Liver (tissue), 9 donors: ENCODE measurements around the gene RABAC1. TPM values are rescaled to one million over a fixed set of nuclear protein-coding genes. Genes with fewer than 3 reads are reported as not detected.

Source experiments
- DNase-seq: peaks from one replicate; pipeline ENCODE4 v3.0.0-alpha.2; 2017; ENCODE audit warnings: low spot score
- H3K27ac ChIP-seq, 2 donors: one replicate each; pipeline ENCODE4 v1.7.0; 2013; ENCODE audit warnings: inconsistent platforms in 2 of 2, low read length in 2 of 2, control low read depth in 1 of 2, low read depth in 1 of 2, mild to moderate bottlenecking in 1 of 2
- H3K27me3 ChIP-seq, 4 donors: one replicate each; pipeline versions ENCODE4 v1.6.1 to v1.7.0; 2013; ENCODE audit warnings: low read length in 3 of 4, inconsistent platforms in 1 of 4, mild to moderate bottlenecking in 1 of 4, moderate library complexity in 1 of 4; ENCODE audit not compliant: control insufficient read depth in 4 of 4, insufficient read depth in 4 of 4
- H3K36me3 ChIP-seq, 4 donors: one replicate each; pipeline versions ENCODE4 v1.6.1 to v1.7.0; 2013; ENCODE audit warnings: low read length in 3 of 4, mild to moderate bottlenecking in 3 of 4, low read depth in 1 of 4, moderate library complexity in 1 of 4; ENCODE audit not compliant: control insufficient read depth in 4 of 4, insufficient read depth in 3 of 4
- H3K4me1 ChIP-seq, 4 donors: one replicate each; pipeline versions ENCODE4 v1.6.1 to v1.7.0; 2013; ENCODE audit warnings: low read length in 3 of 4, mild to moderate bottlenecking in 3 of 4, moderate library complexity in 1 of 4; ENCODE audit not compliant: control insufficient read depth in 4 of 4, insufficient read depth in 4 of 4
- H3K4me3 ChIP-seq, 3 donors: one replicate each; pipeline versions ENCODE4 v1.6.1 to v1.7.0; 2013; ENCODE audit warnings: low read length in 3 of 3, control low read depth in 1 of 3, low read depth in 1 of 3, mild to moderate bottlenecking in 1 of 3
- H3K9ac ChIP-seq, 2 donors: one replicate each; pipeline ENCODE4 v1.7.0; 2013; ENCODE audit warnings: low read length in 2 of 2, mild to moderate bottlenecking in 2 of 2, moderate library complexity in 2 of 2, control low read depth in 1 of 2, low read depth in 1 of 2
- H3K9me3 ChIP-seq, 4 donors: one replicate each; pipeline versions ENCODE4 v1.6.1 to v1.7.0; 2013; ENCODE audit warnings: low read length in 3 of 4; ENCODE audit not compliant: control insufficient read depth in 4 of 4
- FOXA2 ChIP-seq: IDR thresholded peaks from 2 replicates; pipeline ENCODE4 v1.6.1; 2016; ENCODE audit warnings: antibody characterized with exemption
- GABPA ChIP-seq, 2 donors: IDR thresholded peaks in 1 of 2; conservative IDR thresholded peaks in 1 of 2; 2 replicates each; pipeline ENCODE4 v1.6.1; 2016; ENCODE audit warnings: antibody characterized with exemption in 2 of 2, mild to moderate bottlenecking in 1 of 2, moderate library complexity in 1 of 2
- HNF4A ChIP-seq, 2 donors: conservative IDR thresholded peaks; 2 replicates each; pipeline ENCODE4 v1.6.1; 2016; ENCODE audit warnings: antibody characterized with exemption in 2 of 2, mild to moderate bottlenecking in 2 of 2
- HNF4G ChIP-seq: IDR thresholded peaks from 2 replicates; pipeline ENCODE4 v1.6.1; 2016; ENCODE audit warnings: antibody characterized with exemption
- JUND ChIP-seq, 2 donors: IDR thresholded peaks; 2 replicates each; pipeline ENCODE4 v1.6.1; 2016; ENCODE audit warnings: antibody characterized with exemption in 2 of 2
- MAX ChIP-seq: IDR thresholded peaks from 2 replicates; pipeline ENCODE4 v1.6.1; 2016; ENCODE audit warnings: antibody characterized with exemption
- NR2F2 ChIP-seq: IDR thresholded peaks from 2 replicates; pipeline ENCODE4 v1.6.1; 2016; ENCODE audit warnings: antibody characterized with exemption
- RAD21 ChIP-seq, 2 donors: IDR thresholded peaks; 2 replicates each; pipeline ENCODE4 v1.6.1; 2016; ENCODE audit warnings: antibody characterized with exemption in 2 of 2, mild to moderate bottlenecking in 2 of 2
- RXRA ChIP-seq, 2 donors: IDR thresholded peaks; 2 replicates each; pipeline ENCODE4 v1.6.1; 2017 to 2018; ENCODE audit warnings: antibody characterized with exemption in 2 of 2, mild to moderate bottlenecking in 1 of 2
- WGBS: extraction: QIAGEN DNeasy Blood & Tissue Kit; methylation state at CpG from one replicate; pipeline ENCODE4 v1.1.7; 2013; 5-methylcytosine and 5-hydroxymethylcytosine counted together
- polyA plus RNA-seq, 2 donors: library from polyadenylated mRNA; stranded (reverse) in 1 of 2; unstranded in 1 of 2; fragments of 200-250 nt in 1 of 2; fragments of >200 nt in 1 of 2; fragmentation: Nextera tagmentation in 1 of 2; extraction: Ambion mirVana in 1 of 2; gene quantifications; one replicate each; pipeline versions ENCODE4 v1.2.1 to v1.2.3, GENCODE V29; 2013 to 2015
- total RNA-seq, 2 donors: library from RNA; depleted of rRNA; stranded (reverse); fragments of >200 nt; gene quantifications; one replicate each; pipeline ENCODE4 v1.2.3, GENCODE V29; 2014
- TF ChIP-seq, protein P1 (sequence below): IDR thresholded peaks from 2 replicates; pipeline ENCODE4 v1.6.1; 2016; ENCODE audit warnings: antibody characterized with exemption
- TF ChIP-seq, protein P2 (sequence below): IDR thresholded peaks from 2 replicates; pipeline ENCODE4 v1.6.1; 2016; ENCODE audit warnings: antibody characterized with exemption
- donor health status: healthy.
- donor health status: healthy.
- donor health status: healthy.
- donor health status: healthy.
- donor health status: healthy.

Gene RABAC1
- total and polyA plus RNA-seq, 4 donors: 43.2 to 161 (median 99.3) TPM

GRCh38 chr19:41919948-41920712, 39.0 kb downstream of the RABAC1 start:
- TF ChIP-seq GABPA (IDR thresholded peaks at IDR 0.05 in 1 of 2, conservative IDR thresholded peaks at IDR 0.05 in 1 of 2) (no peak), NR2F2 (no peak)
- Histone ChIP-seq H3K9me3 (peaks cover 0 to 2% (median 0%) of the 10 kb centered on the region in 4 donors), H3K36me3 (no peaks in the 10 kb centered on the region), H3K27me3 (peaks cover 4 to 18% (median 9%) of the 10 kb centered on the region in 4 donors), H3K27ac (no peak overlapping the region), H3K9ac (no peak overlapping the region), H3K4me3 (no peak overlapping the region), H3K4me1 (peaks cover 0 to 2% (median under 1%) of the 10 kb centered on the region in 4 donors)
- WGBS: 91% methylated on average over 33 of the region's 33 CpGs
- DNase-seq: no peak

DNA sequence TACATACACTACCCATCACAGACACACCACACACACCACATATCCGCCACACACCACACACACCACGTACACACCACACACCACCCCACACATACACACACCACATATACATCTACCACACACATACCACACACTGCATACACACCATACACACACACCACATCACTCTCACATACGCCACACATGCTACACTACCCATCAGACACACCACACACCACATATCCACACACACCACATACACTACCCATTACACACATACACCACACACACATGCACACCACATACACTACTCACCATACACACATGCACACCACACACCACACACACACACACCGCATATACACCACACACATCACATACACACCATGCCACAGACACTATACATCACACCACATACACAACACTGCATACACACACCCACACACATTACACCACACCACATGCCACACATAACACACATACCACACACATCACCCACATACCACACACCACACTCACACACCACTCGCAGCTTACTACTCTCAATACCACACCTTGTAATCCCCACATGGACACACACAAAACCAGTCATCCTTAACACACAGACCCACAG, 40.4 kb downstream of the RABAC1 start:
- H3K36me3 ChIP-seq: no peaks in the 10 kb centered on the region
- no peak for DNase-seq
- no peak overlapping the region for H3K9ac ChIP-seq
- H3K27me3 ChIP-seq: peaks cover 4 to 18% (median 10%) of the 10 kb centered on the region in 4 donors
- H3K4me3 ChIP-seq: no peak overlapping the region
- H3K4me1 ChIP-seq: peaks cover 0 to 3% (median 1%) of the 10 kb centered on the region in 4 donors
- WGBS: 92% methylated on average over 5 of the region's 5 CpGs
- no peak overlapping the region for H3K27ac ChIP-seq
- peaks cover 0 to 2% (median 0%) of the 10 kb centered on the region in 4 donors for H3K9me3 ChIP-seq
- no peak for TF ChIP-seq HNF4G
- no peak for TF ChIP-seq MAX
- TF ChIP-seq HNF4A (conservative IDR thresholded peaks at IDR 0.05): no peak

DNA sequence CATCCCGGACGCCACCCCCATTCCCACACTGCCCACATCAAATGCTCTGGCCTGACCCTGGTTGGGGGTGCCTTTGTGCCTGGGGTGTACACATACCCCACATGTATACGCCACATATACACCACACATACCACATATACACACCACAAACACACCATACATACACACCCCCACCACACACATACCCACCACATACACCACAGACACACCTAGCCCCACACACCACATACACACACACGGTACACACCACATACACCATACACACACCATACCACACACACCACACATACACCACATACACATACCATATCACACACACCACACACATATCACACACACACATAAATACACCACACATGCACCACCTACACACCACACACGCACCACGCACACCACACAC, 41.0 kb downstream of the RABAC1 start:
- Histone ChIP-seq H3K9me3 (peaks cover 0 to 2% (median 0%) of the 10 kb centered on the region in 4 donors), H3K36me3 (no peaks in the 10 kb centered on the region), H3K4me3 (no peak overlapping the region), H3K4me1 (peaks cover 0 to 3% (median 1%) of the 10 kb centered on the region in 4 donors), H3K27ac (no peak overlapping the region), H3K9ac (no peak overlapping the region), H3K27me3 (peaks cover 4 to 18% (median 10%) of the 10 kb centered on the region in 4 donors)
- 82% methylated on average over 6 of the region's 6 CpGs for WGBS
- TF ChIP-seq HNF4G (no peak), FOXA2 (no peak), NR2F2 (no peak), RXRA (IDR thresholded peaks at IDR 0.05) (no peak), HNF4A (conservative IDR thresholded peaks at IDR 0.05) (no peak), MAX (no peak), JUND (IDR thresholded peaks at IDR 0.05) (no peak), RAD21 (IDR thresholded peaks at IDR 0.05) (no peak)
- TF ChIP-seq, protein P1, sequence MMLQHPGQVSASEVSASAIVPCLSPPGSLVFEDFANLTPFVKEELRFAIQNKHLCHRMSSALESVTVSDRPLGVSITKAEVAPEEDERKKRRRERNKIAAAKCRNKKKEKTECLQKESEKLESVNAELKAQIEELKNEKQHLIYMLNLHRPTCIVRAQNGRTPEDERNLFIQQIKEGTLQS: no peak
- TF ChIP-seq, protein P2, sequence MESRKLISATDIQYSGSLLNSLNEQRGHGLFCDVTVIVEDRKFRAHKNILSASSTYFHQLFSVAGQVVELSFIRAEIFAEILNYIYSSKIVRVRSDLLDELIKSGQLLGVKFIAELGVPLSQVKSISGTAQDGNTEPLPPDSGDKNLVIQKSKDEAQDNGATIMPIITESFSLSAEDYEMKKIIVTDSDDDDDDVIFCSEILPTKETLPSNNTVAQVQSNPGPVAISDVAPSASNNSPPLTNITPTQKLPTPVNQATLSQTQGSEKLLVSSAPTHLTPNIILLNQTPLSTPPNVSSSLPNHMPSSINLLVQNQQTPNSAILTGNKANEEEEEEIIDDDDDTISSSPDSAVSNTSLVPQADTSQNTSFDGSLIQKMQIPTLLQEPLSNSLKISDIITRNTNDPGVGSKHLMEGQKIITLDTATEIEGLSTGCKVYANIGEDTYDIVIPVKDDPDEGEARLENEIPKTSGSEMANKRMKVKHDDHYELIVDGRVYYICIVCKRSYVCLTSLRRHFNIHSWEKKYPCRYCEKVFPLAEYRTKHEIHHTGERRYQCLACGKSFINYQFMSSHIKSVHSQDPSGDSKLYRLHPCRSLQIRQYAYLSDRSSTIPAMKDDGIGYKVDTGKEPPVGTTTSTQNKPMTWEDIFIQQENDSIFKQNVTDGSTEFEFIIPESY: no peak
- DNase-seq: no peak
